Immature natural killer cell (primary cell): ENCODE results near the gene PLA2G4E. TPM values are rescaled to one million over a fixed set of nuclear protein-coding genes. Genes with fewer than 3 reads are reported as not detected.

Experiments
- DNase-seq, 3 donors: peaks; one replicate each; pipeline ENCODE4 v3.0.0; 2022; ENCODE audit warnings: mixed read lengths in 1 of 3
- H3K27ac Mint-ChIP-seq, 6 donors: one replicate each; pipeline ENCODE4 v1.8.0; 2020; ENCODE audit warnings: mixed read lengths in 6 of 6, mild to moderate bottlenecking in 5 of 6, inconsistent platforms in 4 of 6, moderate library complexity in 3 of 6
- H3K27me3 Mint-ChIP-seq, 3 donors: one replicate each; pipeline ENCODE4 v1.8.0; 2020 to 2021; ENCODE audit warnings: low read depth in 3 of 3, mild to moderate bottlenecking in 3 of 3, mixed read lengths in 3 of 3, moderate library complexity in 3 of 3, inconsistent platforms in 1 of 3
- H3K36me3 Mint-ChIP-seq, 3 donors: one replicate each; pipeline ENCODE4 v1.8.0; 2020; ENCODE audit warnings: mixed read lengths in 3 of 3, inconsistent platforms in 2 of 3, mild to moderate bottlenecking in 2 of 3
- H3K4me1 Mint-ChIP-seq, 2 donors: one replicate each; pipeline ENCODE4 v1.8.0; 2020; ENCODE audit warnings: inconsistent platforms in 2 of 2, mild to moderate bottlenecking in 2 of 2, mixed read lengths in 2 of 2, moderate library complexity in 1 of 2
- H3K4me3 Mint-ChIP-seq, 5 donors: one replicate each; pipeline ENCODE4 v1.8.0; 2020; ENCODE audit warnings: mild to moderate bottlenecking in 5 of 5, mixed read lengths in 5 of 5, inconsistent platforms in 3 of 5, moderate library complexity in 3 of 5
- H3K9me3 Mint-ChIP-seq, 6 donors: one replicate each; pipeline ENCODE4 v1.8.0; 2020; ENCODE audit warnings: mild to moderate bottlenecking in 6 of 6, mixed read lengths in 6 of 6, inconsistent platforms in 4 of 6, moderate library complexity in 3 of 6
- polyA plus RNA-seq, 3 donors: library from polyadenylated mRNA; unstranded; fragments of 300-500 nt; fragmentation: Illumina TruSeq; gene quantifications; one replicate each; pipeline ENCODE4 v1.2.3, GENCODE V29; 2021

The PLA2G4E gene
- polyA plus RNA-seq, 3 donors from 2014 or later, result not detected

DNA sequence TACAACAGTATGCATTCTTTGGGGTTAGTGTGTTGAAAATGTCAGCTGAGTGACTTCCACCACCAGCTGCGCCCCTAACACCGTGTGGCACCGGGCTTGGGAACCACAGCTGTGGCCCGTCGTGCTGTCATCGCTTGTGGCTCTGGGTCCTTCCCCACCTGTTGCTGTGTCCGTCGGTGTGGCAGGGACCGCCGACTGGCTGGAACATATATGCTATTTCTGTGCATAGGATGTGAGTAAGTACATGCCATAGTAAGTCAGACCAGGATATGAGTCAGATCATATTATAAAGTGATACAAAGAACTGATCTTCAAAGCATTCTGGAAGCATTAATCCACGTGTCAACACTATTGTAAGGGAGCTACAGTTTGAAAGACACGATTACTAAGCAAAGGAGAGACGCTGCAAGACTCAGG is 80.4 kb downstream of the PLA2G4E start:
- peaks cover 4 to 22% (median 8%) of the 10 kb centered on the region in 3 donors for H3K27me3 Mint-ChIP-seq
- H3K9me3 Mint-ChIP-seq, result no peaks in the 10 kb centered on the region
- H3K4me1 Mint-ChIP-seq, result peaks cover 29 to 34% of the 10 kb centered on the region in 2 donors
- peak overlapping the region in 2 of 5 donors; percentile 12 to 23 for H3K4me3 Mint-ChIP-seq
- peak overlapping the region in 5 of 6 donors; percentile 70 to 87 (median 84) for H3K27ac Mint-ChIP-seq
- H3K36me3 Mint-ChIP-seq, result peaks cover 0 to 5% (median 3%) of the 10 kb centered on the region in 3 donors
- DNase-seq, result peak; percentile 12 to 70 (median 17)

DNA sequence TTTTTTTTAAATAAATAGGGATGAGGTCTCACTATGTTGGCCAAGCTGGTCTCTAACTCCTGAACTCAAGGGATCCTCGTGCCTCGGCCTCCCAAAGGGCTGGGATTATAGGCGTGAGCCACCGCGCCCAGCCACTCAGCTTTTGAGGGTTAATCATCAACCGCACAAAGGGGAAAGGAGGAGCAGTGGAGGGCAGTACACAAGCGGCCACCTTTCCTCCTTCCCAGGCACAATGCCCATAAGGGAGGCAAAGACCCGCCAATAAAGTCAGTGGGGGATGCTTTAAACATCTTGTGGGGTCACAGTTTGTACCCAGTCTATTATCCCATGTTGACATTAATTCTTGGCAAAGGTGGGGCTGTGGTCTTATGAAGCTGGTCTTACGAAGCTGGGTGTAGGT is 80.9 kb downstream of the PLA2G4E start:
- peaks cover 0 to 5% (median 3%) of the 10 kb centered on the region in 3 donors for H3K36me3 Mint-ChIP-seq
- no peak for DNase-seq
- H3K27me3 Mint-ChIP-seq, result peaks cover 3 to 24% (median 7%) of the 10 kb centered on the region in 3 donors
- H3K9me3 Mint-ChIP-seq, result no peaks in the 10 kb centered on the region
- peak overlapping the region in 1 of 5 donors; percentile 23 for H3K4me3 Mint-ChIP-seq
- H3K4me1 Mint-ChIP-seq, result peaks cover 33 to 39% of the 10 kb centered on the region in 2 donors
- peak overlapping the region in 5 of 6 donors; percentile 70 to 87 (median 84) for H3K27ac Mint-ChIP-seq

- no peak for DNase-seq
- Mint-ChIP-seq H3K27me3 (peaks cover 5 to 24% (median 7%) of the 10 kb centered on the region in 3 donors), H3K27ac (peak overlapping the region; percentile 98 to 100 (median 100))
Observed at GRCh38 chr15:41937568-41937923, 83.3 kb downstream of the PLA2G4E start.

GRCh38 chr15:41936649-41937567 is 83.9 kb downstream of the PLA2G4E start:
- Mint-ChIP-seq H3K36me3 (peaks cover 0 to 3% (median 0%) of the 10 kb centered on the region in 3 donors), H3K9me3 (no peaks in the 10 kb centered on the region), H3K27me3 (peaks cover 5 to 24% (median 5%) of the 10 kb centered on the region in 3 donors), H3K4me1 (peaks cover 54 to 57% of the 10 kb centered on the region in 2 donors), H3K4me3 (peak overlapping the region; percentile 76 to 97 (median 84)), H3K27ac (peak overlapping the region; percentile 98 to 100 (median 100))
- DNase-seq, result peak; percentile 77 to 83 (median 81)

More at GRCh38 chr15:41937568-41937923, 83.3 kb downstream of the PLA2G4E start:
- H3K4me1 Mint-ChIP-seq, result peaks cover 54 to 57% of the 10 kb centered on the region in 2 donors
- H3K36me3 Mint-ChIP-seq, result peaks cover 0 to 3% (median 2%) of the 10 kb centered on the region in 3 donors
- H3K9me3 Mint-ChIP-seq, result no peaks in the 10 kb centered on the region
- peak overlapping the region; percentile 76 to 97 (median 84) for H3K4me3 Mint-ChIP-seq

DNA sequence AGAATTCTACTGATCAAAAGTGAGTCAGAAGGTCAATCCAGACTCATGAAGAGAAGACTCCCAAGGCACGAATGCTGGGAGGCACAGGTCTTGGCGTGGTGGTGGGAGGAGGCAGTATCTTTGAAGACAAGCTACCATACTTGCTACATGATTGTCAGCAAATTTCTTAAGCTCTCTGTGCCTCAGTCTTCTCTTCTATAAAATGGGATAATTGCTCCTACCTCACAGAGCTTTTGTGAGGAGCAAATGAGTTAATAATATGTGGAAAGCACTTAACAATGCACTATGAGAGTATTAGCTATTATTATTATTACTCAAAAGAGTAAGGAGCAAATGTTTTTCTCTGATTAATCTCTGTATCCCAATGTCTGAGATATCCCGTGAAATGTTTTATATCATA is 84.7 kb downstream of the PLA2G4E start:
- peak overlapping the region; percentile 98 to 100 (median 100) for H3K27ac Mint-ChIP-seq
- H3K4me1 Mint-ChIP-seq, result peaks cover 54 to 57% of the 10 kb centered on the region in 2 donors
- H3K4me3 Mint-ChIP-seq, result peak overlapping the region; percentile 53 to 97 (median 84)
- peaks cover 0 to 2% (median 0%) of the 10 kb centered on the region in 3 donors for H3K36me3 Mint-ChIP-seq
- no peaks in the 10 kb centered on the region for H3K9me3 Mint-ChIP-seq
- H3K27me3 Mint-ChIP-seq, result peaks cover 5 to 24% (median 5%) of the 10 kb centered on the region in 3 donors
- no peak for DNase-seq

GRCh38 chr15:41935566-41936020 is 85.2 kb downstream of the PLA2G4E start:
- Mint-ChIP-seq H3K4me3 (peak overlapping the region; percentile 57 to 97 (median 76)), H3K27me3 (peaks cover 5 to 24% (median 5%) of the 10 kb centered on the region in 3 donors), H3K4me1 (peaks cover 54 to 55% of the 10 kb centered on the region in 2 donors), H3K9me3 (no peaks in the 10 kb centered on the region), H3K36me3 (no peaks in the 10 kb centered on the region), H3K27ac (peak overlapping the region; percentile 98 to 100 (median 100))
- peak; percentile 44 to 54 (median 51) for DNase-seq

GRCh38 chr15:41934843-41935242 is 86.0 kb downstream of the PLA2G4E start:
- Mint-ChIP-seq H3K4me1 (peaks cover 52 to 54% of the 10 kb centered on the region in 2 donors), H3K9me3 (no peaks in the 10 kb centered on the region), H3K27ac (peak overlapping the region; percentile 98 to 100 (median 100)), H3K27me3 (peaks cover 3 to 22% (median 5%) of the 10 kb centered on the region in 3 donors), H3K4me3 (peak overlapping the region; percentile 57 to 97 (median 76)), H3K36me3 (no peaks in the 10 kb centered on the region)
- DNase-seq, result peak; percentile 63 to 68 (median 64)

- Mint-ChIP-seq H3K36me3 (no peaks in the 10 kb centered on the region), H3K4me3 (peak overlapping the region in 1 of 5 donors; percentile 57), H3K4me1 (peaks cover 52 to 54% of the 10 kb centered on the region in 2 donors), H3K9me3 (no peaks in the 10 kb centered on the region), H3K27ac (peak overlapping the region; percentile 98 to 100 (median 100)), H3K27me3 (peaks cover 3 to 22% (median 5%) of the 10 kb centered on the region in 3 donors)
- no peak for DNase-seq
Observed at GRCh38 chr15:41933771-41934170, 87.1 kb downstream of the PLA2G4E start.

GRCh38 chr15:41933326-41933725 is 87.5 kb downstream of the PLA2G4E start:
- no peak for DNase-seq
- Mint-ChIP-seq H3K27me3 (peaks cover 3 to 22% (median 5%) of the 10 kb centered on the region in 3 donors), H3K4me3 (no peak overlapping the region), H3K27ac (peak overlapping the region; percentile 59 to 100 (median 98)), H3K9me3 (no peaks in the 10 kb centered on the region), H3K4me1 (peaks cover 51 to 54% of the 10 kb centered on the region in 2 donors), H3K36me3 (no peaks in the 10 kb centered on the region)

DNA sequence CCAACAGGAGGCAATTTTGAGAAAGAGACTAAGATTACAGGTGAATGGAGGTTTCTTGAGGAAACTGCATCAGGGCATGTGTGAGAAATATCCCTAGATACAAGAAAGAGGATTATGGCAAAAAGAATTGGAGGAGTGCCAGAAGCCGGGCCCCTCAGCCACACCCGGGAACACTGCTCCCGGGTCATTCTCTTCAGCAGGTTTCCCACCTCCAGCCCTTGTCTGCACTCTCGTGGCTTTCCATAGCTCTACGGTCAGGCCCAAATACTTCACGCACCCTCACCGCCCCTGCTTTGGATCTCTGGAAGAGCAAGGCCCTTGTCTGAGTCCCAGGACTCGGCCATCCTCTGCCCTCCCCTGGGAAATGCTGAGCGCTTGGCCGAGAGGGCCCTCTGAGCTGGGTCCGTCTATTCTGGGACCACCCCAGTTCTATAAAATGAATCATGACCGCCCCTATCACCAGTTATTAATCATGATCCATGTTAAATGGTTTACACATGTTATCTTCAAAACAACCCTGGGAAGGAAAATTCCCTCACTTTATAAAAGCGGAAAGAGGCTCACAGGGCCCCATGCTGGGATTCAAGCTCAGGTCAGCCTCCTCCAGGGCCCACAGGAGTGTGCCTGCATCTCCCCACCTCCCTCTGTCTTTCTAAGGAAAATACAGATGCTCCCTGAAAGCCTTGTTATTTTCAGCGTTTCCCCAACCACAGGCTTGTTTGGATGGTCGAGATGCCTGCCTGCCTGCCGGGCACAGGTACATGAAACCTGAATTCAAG is 88.1 kb downstream of the PLA2G4E start:
- Mint-ChIP-seq H3K27me3 (peaks cover 3 to 22% (median 5%) of the 10 kb centered on the region in 3 donors), H3K27ac (peak overlapping the region; percentile 59 to 100 (median 98)), H3K9me3 (no peaks in the 10 kb centered on the region), H3K4me1 (peaks cover 45 to 48% of the 10 kb centered on the region in 2 donors), H3K4me3 (no peak overlapping the region), H3K36me3 (no peaks in the 10 kb centered on the region)
- DNase-seq, result no peak

GRCh38 chr15:41932101-41932500 is 88.7 kb downstream of the PLA2G4E start:
- H3K4me3 Mint-ChIP-seq, result no peak overlapping the region
- no peaks in the 10 kb centered on the region for H3K36me3 Mint-ChIP-seq
- H3K27ac Mint-ChIP-seq, result peak overlapping the region in 2 of 6 donors; percentile 76 to 100
- peaks cover 3 to 19% (median 5%) of the 10 kb centered on the region in 3 donors for H3K27me3 Mint-ChIP-seq
- peaks cover 39 to 42% of the 10 kb centered on the region in 2 donors for H3K4me1 Mint-ChIP-seq
- DNase-seq, result no peak
- no peaks in the 10 kb centered on the region for H3K9me3 Mint-ChIP-seq
